HepG2 (cell line): ENCODE data around the gene ACOT4. TPM values are rescaled to one million over a fixed set of nuclear protein-coding genes. Genes with fewer than 3 reads are reported as not detected.

Experiments
- ATAC-seq: fragments of 200-7000 bp; cut with Tn5 transposase; 3 replicates; pipeline ENCODE4 v1.9.1; 2020; ENCODE audit warnings: mild to moderate bottlenecking, moderate library complexity
- BruUV-seq: library from RNA; stranded (reverse); fragments of 400-500 nt; replicated peaks from 2 replicates; lab custom pipeline; 2021; lab: Mats Ljungman, UMichigan
- CTCF ChIA-PET: fragments of 300-600 bp; formaldehyde crosslinking; extraction: SDS; loops from one replicate; lab custom pipeline; 2021; ENCODE audit warnings: low total read pairs, inconsistent platforms, low intra/inter-chr PET ratio; lab: Yijun Ruan, JAX
- POLR2A ChIA-PET: fragments of 350-600 bp; sonication (Branson Sonifier 250); formaldehyde crosslinking; loops from one replicate; lab custom pipeline; 2020; ENCODE audit warnings: antibody characterized with exemption, inconsistent platforms; lab: Yijun Ruan, JAX
- DNase-seq: peaks from one replicate; pipeline ENCODE4 v3.0.0-alpha.2; 2015; ENCODE audit warnings: low spot score
- FAIRE-seq: peaks from 3 replicates; lab custom pipeline; 2011; peaks lifted over from hg19 to GRCh38; lab: Jason Lieb, UNC
- H2AFZ ChIP-seq: one replicate; pipeline ENCODE4 v1.6.1; 2011; ENCODE audit warnings: low read length, inconsistent platforms
- H3K27ac ChIP-seq: fragments of 300-600 bp; 3 replicates; pipeline ENCODE4 v1.8.0; 2011; ENCODE audit warnings: mixed run types, mild to moderate bottlenecking, mixed read lengths, low read length, inconsistent platforms; ENCODE audit not compliant: insufficient read depth; ENCODE audit errors: extremely low read length
- H3K27me3 ChIP-seq, 2 experiments: fragments of 200-600 bp in 1 of 2; 2 replicates in 1 of 2; 3 replicates in 1 of 2; pipeline versions ENCODE4 v1.6.0 to v1.8.0; 2011; ENCODE audit warnings: low read length in 2 of 2, mild to moderate bottlenecking in 2 of 2, moderate library complexity in 2 of 2, inconsistent platforms in 1 of 2; ENCODE audit not compliant: insufficient read depth in 2 of 2, control insufficient read depth in 1 of 2
- H3K36me3 ChIP-seq, 2 experiments: fragments of 200-600 bp in 1 of 2; replicated peaks in 1 of 2; 2 replicates in 1 of 2; 3 replicates in 1 of 2; pipeline versions ENCODE4 v1.5.1 to v1.8.0; 2011; ENCODE audit warnings: low read length in 2 of 2, inconsistent platforms in 1 of 2; ENCODE audit not compliant: insufficient read depth in 2 of 2, control insufficient read depth in 1 of 2
- H3K4me1 ChIP-seq: 2 replicates; pipeline ENCODE4 v1.5.1; 2012; ENCODE audit warnings: low read length, inconsistent platforms; ENCODE audit not compliant: insufficient read depth
- H3K4me2 ChIP-seq: 2 replicates; pipeline ENCODE4 v1.6.0; 2011; ENCODE audit warnings: low read depth, low read length, inconsistent platforms
- H3K4me3 ChIP-seq, 3 experiments: fragments of 200-600 bp in 1 of 3; sonication (generic), shearing (Covaris generic) in 1 of 3; replicated peaks in 1 of 3; 2 replicates each; pipeline ENCODE4 v1.5.1; 2011 to 2016; ENCODE audit warnings: low read length in 3 of 3, inconsistent platforms in 2 of 3, low read depth in 2 of 3, mild to moderate bottlenecking in 2 of 3, control low read depth in 1 of 3, mixed read lengths in 1 of 3; ENCODE audit not compliant: insufficient read depth in 1 of 3
- H3K79me2 ChIP-seq: one replicate; pipeline ENCODE4 v1.6.1; 2011; ENCODE audit warnings: low read length, inconsistent platforms; ENCODE audit not compliant: insufficient read depth
- H3K9ac ChIP-seq: 2 replicates; pipeline ENCODE4 v1.6.0; 2011; ENCODE audit warnings: mild to moderate bottlenecking, low read depth, low read length, inconsistent platforms; ENCODE audit not compliant: insufficient read depth
- H3K9me3 ChIP-seq: 2 replicates; pipeline ENCODE4 v1.5.1; 2012; ENCODE audit warnings: mild to moderate bottlenecking, low read length
- H4K20me1 ChIP-seq: 2 replicates; pipeline ENCODE4 v1.6.0; 2011; ENCODE audit warnings: inconsistent platforms, mild to moderate bottlenecking, low read length, moderate library complexity; ENCODE audit not compliant: insufficient read depth
- PAX8 ChIP-seq: sonication (generic); formaldehyde crosslinking; IDR thresholded peaks from 2 replicates; pipeline ENCODE4 v1.8.0; 2022; ENCODE audit warnings: mild to moderate bottlenecking, missing genetic modification reagents, borderline replicate concordance
- ZSCAN9 ChIP-seq: IDR thresholded peaks from 2 replicates; pipeline ENCODE4 v1.6.1; 2016; ENCODE audit warnings: borderline replicate concordance
- WGBS: methylation state at CpG from one replicate; pipeline ENCODE4 v1.1.6; 2017; ENCODE audit warnings: low lambda C conversion rate; 5-methylcytosine and 5-hydroxymethylcytosine counted together
- in situ Hi-C: cut with HindIII; loops from 2 replicates; pipeline ENCODE4 v1.10.0; 2017; ENCODE audit warnings: low pct_unique_long_range_greater_than_20kb; ENCODE audit not compliant: extremely low pct_ligation_motif_present
- intact Hi-C: fragments of 100-400 bp; cut with micrococcal nuclease; formaldehyde crosslinking; loops from one replicate; pipeline ENCODE4 v1.10.0; 2022; ENCODE audit not compliant: unreplicated experiment
- polyA plus RNA-seq, 8 experiments: library from polyadenylated mRNA; depleted of rRNA in 3 of 8; stranded (reverse) in 7 of 8; unstranded in 1 of 8; fragments of >200 nt; fragmentation: Illumina TruSeq in 4 of 8; extraction: Trizol in 4 of 8; gene quantifications; 2 replicates each; pipeline versions ENCODE4 v1.2.1 to v1.2.3, GENCODE V29; 2011 to 2016; ENCODE audit warnings: low read depth in 4 of 8, missing spikeins in 1 of 8, mixed read lengths in 1 of 8; ENCODE audit not compliant: insufficient read depth in 1 of 8
- total RNA-seq, 5 experiments: library from RNA; depleted of rRNA; stranded (reverse); fragments of >200 nt; fragmentation: Illumina TruSeq; extraction: Trizol; gene quantifications; 2 replicates each; pipeline ENCODE4 v1.2.3, GENCODE V29; 2016; ENCODE audit warnings: low read depth in 1 of 5
- TF ChIP-seq, protein P1 (sequence below): sonication (generic); formaldehyde crosslinking; conservative IDR thresholded peaks from 2 replicates; pipeline ENCODE4 v1.4.0; 2020; ENCODE audit warnings: missing genetic modification reagents
- TF ChIP-seq, protein P2 (sequence below), 2 experiments: sonication (generic) in 1 of 2; formaldehyde crosslinking in 1 of 2; IDR thresholded peaks; 2 replicates each; pipeline versions ENCODE4 v1.4.0 to v1.6.1; 2018 to 2020; ENCODE audit warnings: missing genetic modification reagents in 2 of 2, borderline replicate concordance in 1 of 2, low read depth in 1 of 2, mild to moderate bottlenecking in 1 of 2, missing biosample characterization in 1 of 2
- TF ChIP-seq, protein P3 (sequence below): sonication (generic); formaldehyde crosslinking; IDR thresholded peaks from 2 replicates; pipeline ENCODE4 v1.4.0; 2020; ENCODE audit warnings: mild to moderate bottlenecking, missing genetic modification reagents
- TF ChIP-seq, protein P4 (sequence below): sonication (generic); formaldehyde crosslinking; IDR thresholded peaks from 2 replicates; pipeline ENCODE4 v1.9.0; 2021; ENCODE audit warnings: missing genetic modification reagents, mild to moderate bottlenecking, borderline replicate concordance

The ACOT4 gene
- total and polyA plus RNA-seq, 2 of the 13 experiments (the other 11 are each of a cell fraction or from before 2014, with no cell fraction given), result 0.04 to 0.05 TPM

DNA sequence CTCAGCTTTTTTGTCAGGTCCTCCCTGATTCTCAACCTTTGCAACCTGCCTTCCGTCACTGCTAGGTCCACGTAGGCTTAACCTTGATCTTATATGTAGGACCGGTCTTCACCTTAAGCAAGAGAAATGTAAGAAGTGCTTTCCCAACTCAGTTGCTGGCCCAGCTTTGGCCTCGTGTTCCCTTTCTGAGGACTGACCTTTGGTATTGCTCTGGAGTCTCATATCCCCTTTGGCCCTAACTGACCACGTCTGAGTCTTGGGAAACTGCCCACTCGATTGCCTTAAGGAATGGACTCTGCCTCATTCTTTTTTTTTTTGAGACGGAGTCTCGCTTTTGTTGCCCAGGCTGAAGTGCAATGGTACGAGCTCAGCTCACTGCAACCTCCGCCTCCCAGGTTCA lies 28.6 kb downstream of the ACOT4 start:
- Histone ChIP-seq H3K27me3 (no peaks in the 10 kb centered on the region), H4K20me1 (no peaks in the 10 kb centered on the region), H3K27ac (no peak overlapping the region), H3K9me3 (no peaks in the 10 kb centered on the region), H3K4me2 (peak overlapping the region; percentile 10; the same call in 1 of the 2 replicates), H2AFZ (no peak overlapping the region), H3K79me2 (no peaks in the 10 kb centered on the region), H3K4me1 (peaks cover 28% of the 10 kb centered on the region), H3K36me3 (no peaks in the 10 kb centered on the region), H3K4me3 (no peak overlapping the region), H3K9ac (no peak overlapping the region)
- in situ Hi-C loops (no loop called here), intact Hi-C loops (no loop called here)
- DNase-seq (no peak), FAIRE-seq (no peak), ATAC-seq (no peak)
- CTCF ChIA-PET, result no interaction called here
- TF ChIP-seq, protein P1, sequence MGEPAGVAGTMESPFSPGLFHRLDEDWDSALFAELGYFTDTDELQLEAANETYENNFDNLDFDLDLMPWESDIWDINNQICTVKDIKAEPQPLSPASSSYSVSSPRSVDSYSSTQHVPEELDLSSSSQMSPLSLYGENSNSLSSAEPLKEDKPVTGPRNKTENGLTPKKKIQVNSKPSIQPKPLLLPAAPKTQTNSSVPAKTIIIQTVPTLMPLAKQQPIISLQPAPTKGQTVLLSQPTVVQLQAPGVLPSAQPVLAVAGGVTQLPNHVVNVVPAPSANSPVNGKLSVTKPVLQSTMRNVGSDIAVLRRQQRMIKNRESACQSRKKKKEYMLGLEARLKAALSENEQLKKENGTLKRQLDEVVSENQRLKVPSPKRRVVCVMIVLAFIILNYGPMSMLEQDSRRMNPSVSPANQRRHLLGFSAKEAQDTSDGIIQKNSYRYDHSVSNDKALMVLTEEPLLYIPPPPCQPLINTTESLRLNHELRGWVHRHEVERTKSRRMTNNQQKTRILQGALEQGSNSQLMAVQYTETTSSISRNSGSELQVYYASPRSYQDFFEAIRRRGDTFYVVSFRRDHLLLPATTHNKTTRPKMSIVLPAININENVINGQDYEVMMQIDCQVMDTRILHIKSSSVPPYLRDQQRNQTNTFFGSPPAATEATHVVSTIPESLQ (CRISPR knock-in tag), result no peak
- 23% methylated on average over 10 of the region's 10 CpGs for WGBS
- no TSS peak for BruUV-seq
- POLR2A ChIA-PET, result interaction anchor here (1.5 kb wide), 1 partner anchor 10 kb away, joined by 3 read pairs; no protein-coding TSS in a partner anchor

DNA sequence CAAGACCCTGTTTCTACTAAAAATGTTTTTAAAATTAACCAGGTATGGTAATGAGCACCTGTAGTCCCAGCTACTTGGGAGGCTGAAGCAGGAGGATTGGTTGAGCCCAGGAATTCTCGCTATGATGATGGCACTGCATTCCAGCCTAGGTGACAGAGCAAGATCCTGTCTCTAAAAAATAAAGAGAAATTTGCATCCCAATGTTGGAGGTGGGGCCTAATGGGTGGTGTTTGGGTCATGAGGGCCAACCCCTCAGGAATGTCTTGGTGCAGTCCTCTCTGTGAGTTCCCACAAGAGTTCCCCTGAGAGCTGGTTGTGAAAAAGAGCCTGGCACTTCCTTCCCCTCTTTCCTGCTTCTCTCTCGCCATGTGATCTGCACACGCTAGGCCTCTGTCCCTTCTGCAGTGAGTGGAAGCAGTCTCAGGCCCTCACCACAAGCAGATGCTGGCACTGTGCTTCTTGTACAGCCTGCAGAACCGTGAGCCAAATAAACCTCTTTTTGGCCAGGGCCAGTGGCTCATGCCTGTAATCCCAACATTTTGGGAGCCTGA lies 31.9 kb downstream of the ACOT4 start:
- Histone ChIP-seq H3K27me3 (no peaks in the 10 kb centered on the region), H3K9me3 (no peaks in the 10 kb centered on the region), H3K79me2 (no peaks in the 10 kb centered on the region), H3K36me3 (no peaks in the 10 kb centered on the region), H3K4me2 (no peak overlapping the region), H2AFZ (no peak overlapping the region), H3K4me1 (peaks cover 9% of the 10 kb centered on the region), H3K4me3 (no peak overlapping the region), H3K9ac (no peak overlapping the region), H4K20me1 (no peaks in the 10 kb centered on the region), H3K27ac (no peak overlapping the region)
- 55% methylated on average over 4 of the region's 4 CpGs for WGBS
- ChIA-PET CTCF (no interaction called here), POLR2A (no interaction called here)
- BruUV-seq, result no TSS peak
- FAIRE-seq (no peak), ATAC-seq (no peak), DNase-seq (no peak)
- in situ Hi-C loops, result no loop called here
- intact Hi-C loops, result no loop called here
- TF ChIP-seq ZSCAN9 (CRISPR knock-in tag) (no peak), PAX8 (CRISPR knock-in tag) (no peak)
- TF ChIP-seq, protein P2, sequence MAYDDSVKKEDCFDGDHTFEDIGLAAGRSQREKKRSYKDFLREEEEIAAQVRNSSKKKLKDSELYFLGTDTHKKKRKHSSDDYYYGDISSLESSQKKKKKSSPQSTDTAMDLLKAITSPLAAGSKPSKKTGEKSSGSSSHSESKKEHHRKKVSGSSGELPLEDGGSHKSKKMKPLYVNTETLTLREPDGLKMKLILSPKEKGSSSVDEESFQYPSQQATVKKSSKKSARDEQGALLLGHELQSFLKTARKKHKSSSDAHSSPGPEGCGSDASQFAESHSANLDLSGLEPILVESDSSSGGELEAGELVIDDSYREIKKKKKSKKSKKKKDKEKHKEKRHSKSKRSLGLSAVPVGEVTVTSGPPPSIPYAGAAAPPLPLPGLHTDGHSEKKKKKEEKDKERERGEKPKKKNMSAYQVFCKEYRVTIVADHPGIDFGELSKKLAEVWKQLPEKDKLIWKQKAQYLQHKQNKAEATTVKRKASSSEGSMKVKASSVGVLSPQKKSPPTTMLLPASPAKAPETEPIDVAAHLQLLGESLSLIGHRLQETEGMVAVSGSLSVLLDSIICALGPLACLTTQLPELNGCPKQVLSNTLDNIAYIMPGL (CRISPR knock-in tag; IDR thresholded peaks at IDR 0.05; ENCODE audit: borderline replicate concordance in 1 of 2, low read depth in 1 of 2), result no peak
- TF ChIP-seq, protein P3, sequence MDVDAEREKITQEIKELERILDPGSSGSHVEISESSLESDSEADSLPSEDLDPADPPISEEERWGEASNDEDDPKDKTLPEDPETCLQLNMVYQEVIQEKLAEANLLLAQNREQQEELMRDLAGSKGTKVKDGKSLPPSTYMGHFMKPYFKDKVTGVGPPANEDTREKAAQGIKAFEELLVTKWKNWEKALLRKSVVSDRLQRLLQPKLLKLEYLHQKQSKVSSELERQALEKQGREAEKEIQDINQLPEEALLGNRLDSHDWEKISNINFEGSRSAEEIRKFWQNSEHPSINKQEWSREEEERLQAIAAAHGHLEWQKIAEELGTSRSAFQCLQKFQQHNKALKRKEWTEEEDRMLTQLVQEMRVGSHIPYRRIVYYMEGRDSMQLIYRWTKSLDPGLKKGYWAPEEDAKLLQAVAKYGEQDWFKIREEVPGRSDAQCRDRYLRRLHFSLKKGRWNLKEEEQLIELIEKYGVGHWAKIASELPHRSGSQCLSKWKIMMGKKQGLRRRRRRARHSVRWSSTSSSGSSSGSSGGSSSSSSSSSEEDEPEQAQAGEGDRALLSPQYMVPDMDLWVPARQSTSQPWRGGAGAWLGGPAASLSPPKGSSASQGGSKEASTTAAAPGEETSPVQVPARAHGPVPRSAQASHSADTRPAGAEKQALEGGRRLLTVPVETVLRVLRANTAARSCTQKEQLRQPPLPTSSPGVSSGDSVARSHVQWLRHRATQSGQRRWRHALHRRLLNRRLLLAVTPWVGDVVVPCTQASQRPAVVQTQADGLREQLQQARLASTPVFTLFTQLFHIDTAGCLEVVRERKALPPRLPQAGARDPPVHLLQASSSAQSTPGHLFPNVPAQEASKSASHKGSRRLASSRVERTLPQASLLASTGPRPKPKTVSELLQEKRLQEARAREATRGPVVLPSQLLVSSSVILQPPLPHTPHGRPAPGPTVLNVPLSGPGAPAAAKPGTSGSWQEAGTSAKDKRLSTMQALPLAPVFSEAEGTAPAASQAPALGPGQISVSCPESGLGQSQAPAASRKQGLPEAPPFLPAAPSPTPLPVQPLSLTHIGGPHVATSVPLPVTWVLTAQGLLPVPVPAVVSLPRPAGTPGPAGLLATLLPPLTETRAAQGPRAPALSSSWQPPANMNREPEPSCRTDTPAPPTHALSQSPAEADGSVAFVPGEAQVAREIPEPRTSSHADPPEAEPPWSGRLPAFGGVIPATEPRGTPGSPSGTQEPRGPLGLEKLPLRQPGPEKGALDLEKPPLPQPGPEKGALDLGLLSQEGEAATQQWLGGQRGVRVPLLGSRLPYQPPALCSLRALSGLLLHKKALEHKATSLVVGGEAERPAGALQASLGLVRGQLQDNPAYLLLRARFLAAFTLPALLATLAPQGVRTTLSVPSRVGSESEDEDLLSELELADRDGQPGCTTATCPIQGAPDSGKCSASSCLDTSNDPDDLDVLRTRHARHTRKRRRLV (CRISPR knock-in tag), result no peak
- TF ChIP-seq, protein P4, sequence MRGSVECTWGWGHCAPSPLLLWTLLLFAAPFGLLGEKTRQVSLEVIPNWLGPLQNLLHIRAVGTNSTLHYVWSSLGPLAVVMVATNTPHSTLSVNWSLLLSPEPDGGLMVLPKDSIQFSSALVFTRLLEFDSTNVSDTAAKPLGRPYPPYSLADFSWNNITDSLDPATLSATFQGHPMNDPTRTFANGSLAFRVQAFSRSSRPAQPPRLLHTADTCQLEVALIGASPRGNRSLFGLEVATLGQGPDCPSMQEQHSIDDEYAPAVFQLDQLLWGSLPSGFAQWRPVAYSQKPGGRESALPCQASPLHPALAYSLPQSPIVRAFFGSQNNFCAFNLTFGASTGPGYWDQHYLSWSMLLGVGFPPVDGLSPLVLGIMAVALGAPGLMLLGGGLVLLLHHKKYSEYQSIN (CRISPR knock-in tag), result no peak
